RPMI7951 (cell line): ENCODE results near the gene TBC1D3B. TPM values are rescaled to one million over a fixed set of nuclear protein-coding genes. Genes with fewer than 3 reads are reported as not detected.
"Not testable (repeated sequence)": the region's sequence is repeated elsewhere in the genome, so short reads cannot be mapped to it uniquely, and the experiment has no call there.

ENCODE experiments used
- DNase-seq: peaks from one replicate; pipeline ENCODE4 v3.0.0-alpha.2; 2012; ENCODE audit warnings: low read depth
- total RNA-seq: library from RNA; depleted of rRNA; stranded (reverse); fragments of >200 nt; shearing (Covaris generic); gene quantifications from 2 replicates; pipeline ENCODE4 v1.2.3, GENCODE V29; 2014

TBC1D3B gene
- total RNA-seq, 1 experiment from 2014 or later: not detected

DNA sequence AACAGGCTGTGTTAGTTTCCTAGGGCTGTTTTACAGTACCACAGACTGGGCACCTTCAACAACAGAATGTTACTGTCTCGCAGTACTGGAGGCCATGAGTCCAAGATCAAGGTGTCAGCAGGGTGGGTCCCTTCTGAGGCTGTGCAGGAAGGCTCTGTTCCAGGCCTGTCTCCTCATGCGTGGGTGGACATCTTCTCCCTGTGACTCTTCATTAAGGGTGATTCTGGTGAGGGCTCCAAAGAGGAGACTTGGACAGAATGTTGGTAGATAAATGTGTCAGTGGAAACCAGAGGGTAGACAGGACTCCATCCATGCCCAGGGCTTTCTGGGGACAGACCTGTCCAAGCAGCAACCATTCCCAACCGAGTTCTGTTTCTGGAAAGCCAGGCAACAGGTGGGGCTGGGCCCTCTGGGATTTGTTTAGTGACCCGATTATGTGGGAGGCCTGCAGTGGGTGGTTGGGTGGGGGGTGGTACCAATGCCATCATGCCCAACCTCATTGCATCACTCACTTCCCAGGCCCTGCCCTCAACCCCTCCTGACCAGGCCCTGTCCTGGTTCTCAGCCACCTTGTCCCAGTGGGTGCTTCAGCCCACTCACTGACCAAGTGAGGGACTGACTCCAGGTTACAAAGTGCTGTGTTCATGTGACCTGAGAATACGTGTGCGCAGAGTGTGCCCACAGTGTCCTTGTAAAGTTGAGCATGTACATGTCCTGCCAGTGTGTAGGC lies 5.2 kb upstream of the TBC1D3B start:
- not testable (repeated sequence) for DNase-seq

GRCh38 chr17:36168836-36169235 lies 7.6 kb downstream of the TBC1D3B start:
- not testable (repeated sequence) for DNase-seq

- no peak for DNase-seq
Observed at GRCh38 chr17:36153895-36154610, 22.4 kb downstream of the TBC1D3B start.

- DNase-seq: peak; percentile 28
Observed at GRCh38 chr17:36152639-36153120, 23.8 kb downstream of the TBC1D3B start.

GRCh38 chr17:36151891-36152638 lies 24.4 kb downstream of the TBC1D3B start:
- no peak for DNase-seq

DNA sequence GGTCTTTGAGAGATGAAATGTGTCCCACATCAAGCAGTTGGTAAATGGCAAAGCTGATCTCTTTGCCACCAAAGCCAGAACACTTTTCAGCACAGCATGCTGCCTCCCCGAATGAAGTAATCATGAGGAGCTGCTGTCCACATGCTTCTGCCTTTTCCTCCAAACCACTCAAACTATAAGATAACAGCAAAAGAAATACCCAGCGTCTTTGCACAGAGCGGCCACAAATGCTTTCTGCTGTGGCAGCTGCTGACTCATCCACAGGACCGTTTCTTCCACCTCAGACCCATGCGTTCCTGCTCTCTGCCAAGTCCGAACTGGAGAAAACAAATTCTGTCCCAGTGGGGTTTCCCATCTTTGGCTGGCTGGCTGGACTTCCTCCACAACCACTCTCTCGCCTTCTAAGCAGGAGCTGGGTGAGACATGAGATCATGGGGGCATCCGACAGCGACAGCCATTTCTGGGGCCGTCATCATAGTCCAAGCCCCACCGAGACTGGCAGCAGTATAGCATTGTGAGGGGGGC lies 27.1 kb downstream of the TBC1D3B start:
- DNase-seq: peak; percentile 41

DNA sequence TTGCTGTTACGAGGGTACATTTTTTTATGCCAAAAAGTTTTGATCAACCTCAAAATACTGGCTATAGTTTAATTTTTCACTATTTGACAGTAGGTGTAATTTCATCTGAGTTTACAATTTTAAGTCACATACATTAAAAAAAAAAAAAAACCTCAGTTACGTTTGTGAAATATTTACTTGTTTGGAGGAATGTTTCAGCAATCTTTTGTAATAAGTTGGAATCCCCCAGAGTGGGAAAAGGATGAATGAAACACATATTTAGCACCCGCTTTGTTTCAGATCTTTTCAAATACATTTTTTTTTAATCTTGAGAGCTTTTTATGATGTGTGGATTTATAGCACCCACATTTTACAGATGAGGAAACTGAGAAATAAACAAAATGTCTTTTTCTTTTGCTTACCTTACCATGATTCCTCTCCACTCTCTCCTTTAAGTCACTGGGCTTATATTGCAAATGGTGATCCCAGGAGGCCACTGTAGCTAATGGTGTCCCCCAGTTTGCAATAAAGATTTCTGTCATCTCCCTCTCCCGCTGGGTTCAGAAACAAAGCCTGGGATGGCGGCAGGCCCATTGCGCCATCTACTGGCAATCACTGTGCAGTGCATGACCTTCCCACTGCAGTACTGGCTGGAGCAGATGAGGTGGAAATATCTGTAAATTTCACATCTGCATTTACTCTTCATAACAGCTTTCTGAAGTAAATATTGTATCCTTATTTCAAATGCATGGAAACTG lies 27.7 kb downstream of the TBC1D3B start:
- DNase-seq: peak; percentile 45

- no peak for DNase-seq
Observed at GRCh38 chr17:36147601-36148000, 28.8 kb downstream of the TBC1D3B start.

DNA sequence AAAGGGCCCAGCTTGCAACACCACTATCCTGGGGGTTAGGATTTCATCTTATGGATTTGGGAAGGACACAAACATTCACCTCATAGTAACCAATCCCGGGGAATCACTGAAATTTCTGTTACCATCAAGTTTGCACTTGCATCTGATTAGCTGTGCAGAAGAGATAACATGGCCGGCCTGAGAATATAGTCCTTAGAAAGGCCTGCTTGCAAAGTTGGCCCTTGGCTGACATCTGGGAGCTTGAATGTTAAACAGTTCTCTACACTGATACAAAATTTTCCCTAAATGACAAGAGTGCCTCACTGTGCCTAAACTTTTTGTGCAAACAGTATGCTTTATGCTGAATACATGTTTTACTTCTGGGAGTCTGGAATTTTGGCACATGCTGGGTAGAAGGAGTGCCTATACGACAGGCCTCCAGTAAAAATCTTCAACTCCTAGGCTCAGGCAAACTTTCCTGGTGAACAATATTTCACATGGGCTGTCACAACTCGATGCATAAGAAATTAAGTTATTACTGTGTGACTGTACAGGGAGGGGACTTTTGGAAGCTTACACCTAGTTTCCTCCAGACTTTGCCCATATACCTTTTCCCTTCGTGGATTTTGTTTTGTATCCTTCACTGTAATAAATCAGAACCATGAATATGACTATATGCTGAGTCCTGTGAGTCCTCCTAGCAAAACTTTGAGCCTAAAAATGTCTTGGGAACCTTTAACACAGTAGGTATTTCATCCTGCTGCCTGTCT lies 31.3 kb downstream of the TBC1D3B start:
- no peak for DNase-seq

DNA sequence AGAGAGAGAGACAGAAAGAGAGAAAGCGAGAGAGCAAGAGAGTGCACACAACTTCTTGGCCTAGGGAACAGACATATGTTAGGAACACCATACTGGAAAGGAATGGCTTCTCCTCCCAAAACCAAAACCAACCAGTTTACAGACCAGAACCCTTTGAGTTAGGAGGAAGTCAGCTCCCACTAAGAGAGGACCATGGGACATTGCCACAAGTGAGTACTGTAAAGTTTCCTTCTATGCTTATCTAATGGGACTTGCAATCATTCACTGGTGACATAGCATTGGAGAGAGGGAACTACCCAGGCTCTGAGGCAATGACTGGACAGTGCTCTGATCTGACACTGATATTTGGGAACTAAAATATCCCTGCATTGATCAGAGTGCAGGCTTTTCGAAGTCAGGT lies 32.4 kb downstream of the TBC1D3B start:
- DNase-seq: no peak

DNA sequence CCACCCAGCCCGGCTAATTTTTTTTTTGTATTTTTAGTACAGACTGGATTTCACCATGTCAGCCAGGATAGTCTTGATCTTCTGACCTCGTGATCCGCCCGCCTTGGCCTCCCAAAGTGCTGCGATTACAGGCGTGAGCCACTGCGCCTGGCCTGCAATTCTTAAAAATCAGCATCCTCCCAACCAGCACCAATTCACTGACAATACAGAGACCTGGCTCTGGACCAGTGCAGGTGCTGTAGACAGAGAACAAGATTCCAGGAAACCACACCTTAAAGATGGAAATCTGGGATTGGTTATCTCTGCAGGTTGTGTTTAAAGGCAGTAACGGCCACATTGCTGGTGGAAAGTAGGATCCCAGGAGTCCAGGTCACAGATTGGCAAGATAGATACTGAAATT lies 33.6 kb downstream of the TBC1D3B start:
- no peak for DNase-seq

DNA sequence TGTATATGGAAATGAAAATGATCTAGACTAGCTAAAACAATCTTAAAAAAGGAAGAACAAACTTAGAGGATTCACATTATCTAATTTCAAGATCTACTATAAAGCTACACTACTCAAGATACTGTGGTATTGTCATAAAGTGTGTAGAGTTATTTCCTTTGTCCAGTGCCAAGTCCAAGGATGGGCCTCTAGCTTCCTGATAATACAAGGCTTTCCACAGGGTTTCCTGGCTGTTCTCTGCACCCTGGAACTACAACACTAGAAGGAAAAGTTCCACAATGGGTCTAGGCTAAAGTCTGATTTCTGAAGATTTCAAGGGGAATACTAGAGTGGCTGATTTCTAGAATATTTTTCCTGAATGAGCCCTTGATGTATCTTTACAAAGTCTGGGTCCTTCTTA lies 34.2 kb downstream of the TBC1D3B start:
- DNase-seq: no peak

GRCh38 chr17:36136439-36136838 lies 40.0 kb downstream of the TBC1D3B start:
- DNase-seq: no peak

DNA sequence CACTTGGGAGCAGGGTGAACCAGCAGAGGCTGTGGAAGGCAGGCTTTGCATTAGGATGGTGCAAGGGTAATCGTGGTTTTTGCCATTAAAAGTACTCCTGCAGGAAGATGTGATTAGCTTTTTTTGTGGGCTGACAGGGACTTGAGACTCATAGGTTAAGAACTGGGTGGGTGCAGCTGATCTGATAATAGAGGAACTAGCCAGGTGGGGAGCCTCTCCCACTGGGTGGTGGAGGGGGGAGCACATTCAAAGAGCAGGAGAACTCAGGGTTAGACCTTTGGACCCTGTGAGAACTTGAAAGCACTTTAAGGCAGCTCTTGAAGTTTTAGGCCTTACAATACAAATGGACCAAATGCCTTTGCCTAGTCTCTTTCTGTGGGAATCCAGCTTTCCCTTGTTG lies 40.4 kb downstream of the TBC1D3B start:
- no peak for DNase-seq

GRCh38 chr17:36135465-36135864 lies 41.0 kb downstream of the TBC1D3B start:
- no peak for DNase-seq

DNA sequence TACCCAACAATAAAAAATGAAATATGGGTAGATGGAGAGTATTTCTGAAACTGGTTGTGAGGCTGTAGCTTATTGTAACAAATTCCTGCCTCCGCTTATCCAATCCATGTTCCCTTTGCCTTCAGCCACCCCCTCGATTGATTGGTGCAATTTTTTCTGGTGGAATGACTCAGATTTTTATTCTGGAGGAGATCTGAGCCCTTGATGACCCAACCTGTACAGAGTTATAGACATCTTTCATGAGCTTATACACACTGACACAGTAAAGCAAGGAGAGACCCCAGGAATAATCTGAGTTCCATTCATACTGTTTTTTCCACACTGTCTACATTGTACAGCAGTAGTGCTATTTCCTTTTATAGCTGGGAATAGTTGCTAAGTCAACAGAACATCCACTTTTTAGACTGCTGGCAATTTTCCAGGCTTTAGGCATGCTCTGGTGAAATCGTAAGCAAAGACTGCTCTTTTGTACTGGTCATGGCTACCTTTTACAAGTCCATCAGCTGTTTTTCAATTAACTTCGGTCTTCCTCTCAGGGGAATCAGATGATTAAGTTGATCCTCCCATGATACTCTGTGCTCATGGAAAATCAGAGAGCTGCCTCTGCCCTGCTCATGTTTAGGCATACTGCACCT lies 42.7 kb downstream of the TBC1D3B start:
- DNase-seq: no peak

- no peak for DNase-seq
Observed at GRCh38 chr17:36132421-36132831, 44.0 kb downstream of the TBC1D3B start.

GRCh38 chr17:36131931-36132330 lies 44.5 kb downstream of the TBC1D3B start:
- DNase-seq: no peak

DNA sequence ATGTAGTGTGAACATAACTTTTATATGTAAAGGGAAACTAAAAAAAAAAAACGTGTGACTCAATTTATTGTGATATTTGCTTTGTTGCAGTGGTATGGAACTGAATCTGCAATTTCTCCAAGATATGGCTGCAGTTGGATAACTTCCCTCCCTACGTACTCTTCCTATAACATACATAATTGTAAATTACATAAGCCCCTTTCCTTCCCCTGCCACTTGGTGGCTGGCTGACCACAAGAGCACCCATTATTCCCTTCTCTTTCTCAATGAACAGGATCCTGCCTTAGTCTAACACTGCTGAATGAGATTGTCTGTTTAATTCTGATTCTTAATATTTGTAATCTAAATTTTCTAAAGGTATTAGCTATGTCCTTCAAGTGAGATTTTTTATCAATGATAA lies 45.0 kb downstream of the TBC1D3B start:
- DNase-seq: no peak

- DNase-seq: no peak
Observed at GRCh38 chr17:36130346-36130745, 46.1 kb downstream of the TBC1D3B start.
